Measurements from ENCODE around the gene USP17L29. TPM values are rescaled to one million over a fixed set of nuclear protein-coding genes. Genes with fewer than 3 reads are reported as not detected.
"Not testable (repeated sequence)": the region's sequence is repeated elsewhere in the genome, so short reads cannot be mapped to it uniquely, and the experiment has no call there.

The USP17L29 gene
- total RNA-seq = not detected
- 0 reads per million in 2 donors for total RNA-seq

GRCh38 chr4:9353338-9353737, at the start of gene USP17L29:
USP17L29 (plus strand) TSS chr4:9353638; CDS start chr4:9353638, 0 bp downstream.
- not testable (repeated sequence) for H3K4me1 Mint-ChIP-seq; H3K9me3 ChIP-seq (ENCODE audit: control insufficient read depth, low read length, poor library complexity, severe bottlenecking); H3K4me3 Mint-ChIP-seq; ATAC-seq; H3K27ac Mint-ChIP-seq; DNase-seq; H3K27me3 Mint-ChIP-seq; H3K36me3 Mint-ChIP-seq (ENCODE audit: low read depth)

GRCh38 chr4:9324191-9324590, 29.2 kb upstream of the USP17L29 start:
- not testable (repeated sequence) for ATAC-seq; H3K36me3 Mint-ChIP-seq (ENCODE audit: low read depth); H3K4me3 Mint-ChIP-seq; H3K9me3 ChIP-seq (ENCODE audit: control insufficient read depth, low read length, poor library complexity, severe bottlenecking); H3K27ac Mint-ChIP-seq; H3K27me3 Mint-ChIP-seq; H3K4me1 Mint-ChIP-seq; DNase-seq

- DNase-seq = not testable (repeated sequence)
Measured at GRCh38 chr4:9324865-9325264, 28.6 kb upstream of the USP17L29 start, which contains the start of gene USP17L24. USP17L24 (plus strand) TSS chr4:9325165; CDS start chr4:9325165, 0 bp downstream.

GRCh38 chr4:9329611-9330010, 23.8 kb upstream of the USP17L29 start, which contains the start of gene USP17L25:
USP17L25 (plus strand) TSS chr4:9329911; CDS start chr4:9329911, 0 bp downstream.
- DNase-seq; H3K4me1 Mint-ChIP-seq; H3K36me3 Mint-ChIP-seq (ENCODE audit: low read depth); H3K27me3 Mint-ChIP-seq; H3K4me3 Mint-ChIP-seq; H3K27ac Mint-ChIP-seq; H3K9me3 ChIP-seq (ENCODE audit: control insufficient read depth, low read length, poor library complexity, severe bottlenecking); ATAC-seq: not testable (repeated sequence)

More at GRCh38 chr4:9324865-9325264, 28.6 kb upstream of the USP17L29 start, which contains the start of gene USP17L24:
- H3K36me3 Mint-ChIP-seq (ENCODE audit: low read depth); H3K27ac Mint-ChIP-seq; H3K9me3 ChIP-seq (ENCODE audit: control insufficient read depth, low read length, poor library complexity, severe bottlenecking); H3K27me3 Mint-ChIP-seq; H3K4me3 Mint-ChIP-seq; H3K4me1 Mint-ChIP-seq; ATAC-seq: not testable (repeated sequence)

- not testable (repeated sequence) for H3K36me3 Mint-ChIP-seq (ENCODE audit: low read depth); DNase-seq; H3K27ac Mint-ChIP-seq; H3K9me3 ChIP-seq (ENCODE audit: control insufficient read depth, low read length, poor library complexity, severe bottlenecking); H3K4me3 Mint-ChIP-seq; H3K27me3 Mint-ChIP-seq; H3K4me1 Mint-ChIP-seq; ATAC-seq
Measured at GRCh38 chr4:9334358-9334757, 19.1 kb upstream of the USP17L29 start, which contains the start of gene USP17L26. USP17L26 (plus strand) TSS chr4:9334658; CDS start chr4:9334658, 0 bp downstream.

- not testable (repeated sequence) for ATAC-seq; DNase-seq; H3K27ac Mint-ChIP-seq; H3K27me3 Mint-ChIP-seq; H3K36me3 Mint-ChIP-seq (ENCODE audit: low read depth); H3K4me1 Mint-ChIP-seq; H3K4me3 Mint-ChIP-seq; H3K9me3 ChIP-seq (ENCODE audit: control insufficient read depth, low read length, poor library complexity, severe bottlenecking)
Measured at GRCh38 chr4:9339103-9339502, 14.3 kb upstream of the USP17L29 start, which contains the start of gene USP17L5. USP17L5 (plus strand) TSS chr4:9339403; CDS start chr4:9339403, 0 bp downstream.

- ATAC-seq = not testable (repeated sequence)
Measured at GRCh38 chr4:9343848-9344247, 9.6 kb upstream of the USP17L29 start, which contains the start of gene USP17L27. USP17L27 (plus strand) TSS chr4:9344148; CDS start chr4:9344148, 0 bp downstream.

GRCh38 chr4:9348593-9348992, 4.8 kb upstream of the USP17L29 start, which contains the start of gene USP17L28:
USP17L28 (plus strand) TSS chr4:9348893; CDS start chr4:9348893, 0 bp downstream.
- not testable (repeated sequence) for ATAC-seq; H3K4me1 Mint-ChIP-seq; H3K4me3 Mint-ChIP-seq; H3K27ac Mint-ChIP-seq; DNase-seq; H3K27me3 Mint-ChIP-seq; H3K36me3 Mint-ChIP-seq (ENCODE audit: low read depth); H3K9me3 ChIP-seq (ENCODE audit: control insufficient read depth, low read length, poor library complexity, severe bottlenecking)

More at GRCh38 chr4:9343848-9344247, 9.6 kb upstream of the USP17L29 start, which contains the start of gene USP17L27:
- H3K4me3 Mint-ChIP-seq; H3K36me3 Mint-ChIP-seq (ENCODE audit: low read depth); H3K27ac Mint-ChIP-seq; H3K4me1 Mint-ChIP-seq; H3K27me3 Mint-ChIP-seq; DNase-seq; H3K9me3 ChIP-seq (ENCODE audit: control insufficient read depth, low read length, poor library complexity, severe bottlenecking): not testable (repeated sequence)

- not testable (repeated sequence) for DNase-seq; H3K4me1 Mint-ChIP-seq; H3K4me3 Mint-ChIP-seq; ATAC-seq; H3K9me3 ChIP-seq (ENCODE audit: control insufficient read depth, low read length, poor library complexity, severe bottlenecking); H3K27ac Mint-ChIP-seq; H3K27me3 Mint-ChIP-seq; H3K36me3 Mint-ChIP-seq (ENCODE audit: low read depth)
Measured at GRCh38 chr4:9350866-9351265, 2.6 kb upstream of the USP17L29 start.

- H3K4me3 Mint-ChIP-seq; H3K4me1 Mint-ChIP-seq; ATAC-seq; H3K36me3 Mint-ChIP-seq (ENCODE audit: low read depth); H3K27ac Mint-ChIP-seq; DNase-seq; H3K9me3 ChIP-seq (ENCODE audit: control insufficient read depth, low read length, poor library complexity, severe bottlenecking); H3K27me3 Mint-ChIP-seq: not testable (repeated sequence)
Measured at GRCh38 chr4:9362829-9363228, 9.4 kb downstream of the USP17L29 start, which contains the start of gene USP17L30. USP17L30 (plus strand) TSS chr4:9363129; CDS start chr4:9363129, 0 bp downstream.

- H3K9me3 ChIP-seq (ENCODE audit: control insufficient read depth, low read length, poor library complexity, severe bottlenecking); H3K27me3 Mint-ChIP-seq; H3K36me3 Mint-ChIP-seq (ENCODE audit: low read depth); DNase-seq; H3K27ac Mint-ChIP-seq; H3K4me1 Mint-ChIP-seq; H3K4me3 Mint-ChIP-seq; ATAC-seq: not testable (repeated sequence)
Measured at GRCh38 chr4:9379881-9380280, 26.4 kb downstream of the USP17L29 start.

- not testable (repeated sequence) for H3K36me3 Mint-ChIP-seq (ENCODE audit: low read depth); H3K27ac Mint-ChIP-seq; H3K9me3 ChIP-seq (ENCODE audit: control insufficient read depth, low read length, poor library complexity, severe bottlenecking); H3K4me1 Mint-ChIP-seq; ATAC-seq
- Mint-ChIP-seq H3K4me3 (peak overlapping the region; percentile 65), H3K27me3 (peaks cover 13% of the 10 kb centered on the region)
- peak; percentile 15 to 37 (median 37) for DNase-seq
Measured at GRCh38 chr4:9381012-9381534, 27.6 kb downstream of the USP17L29 start.

GRCh38 chr4:9384126-9384525, 30.7 kb downstream of the USP17L29 start:
- Mint-ChIP-seq H3K27me3 (peaks cover 13% of the 10 kb centered on the region), H3K4me3 (no peak overlapping the region), H3K36me3 (ENCODE audit: low read depth) (no peaks in the 10 kb centered on the region), H3K4me1 (peaks cover 2% of the 10 kb centered on the region), H3K27ac (no peak overlapping the region)
- DNase-seq (no peak), ATAC-seq (no peak)
- H3K9me3 ChIP-seq (ENCODE audit: control insufficient read depth, low read length, poor library complexity, severe bottlenecking) = no peaks in the 10 kb centered on the region
